ENCODE results near the gene KLF7.

The KLF7 gene

GRCh38 chr2:207088839-207089238 is 76.9 kb downstream of the KLF7 start:
- DNase-seq: no peak

DNA sequence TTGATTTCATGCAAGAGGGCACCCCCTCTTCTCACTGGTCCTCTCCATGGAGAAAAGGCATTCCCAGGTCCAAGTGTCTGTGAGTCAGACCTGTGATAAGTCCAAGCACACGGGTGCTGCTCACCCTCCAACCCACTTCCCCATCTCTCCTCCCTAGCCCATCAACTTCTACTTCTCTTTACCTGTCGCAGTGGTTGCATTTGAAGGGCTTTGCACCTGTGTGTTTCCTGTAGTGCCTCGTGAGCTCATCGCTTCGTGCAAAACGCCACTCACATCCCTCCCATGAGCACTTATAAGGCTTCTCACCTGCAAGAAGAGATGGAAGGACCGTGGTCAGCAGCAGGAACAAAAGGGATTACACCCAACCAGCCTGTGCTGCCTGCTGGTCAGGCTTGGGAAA is 77.5 kb downstream of the KLF7 start:
- no peak for DNase-seq

DNA sequence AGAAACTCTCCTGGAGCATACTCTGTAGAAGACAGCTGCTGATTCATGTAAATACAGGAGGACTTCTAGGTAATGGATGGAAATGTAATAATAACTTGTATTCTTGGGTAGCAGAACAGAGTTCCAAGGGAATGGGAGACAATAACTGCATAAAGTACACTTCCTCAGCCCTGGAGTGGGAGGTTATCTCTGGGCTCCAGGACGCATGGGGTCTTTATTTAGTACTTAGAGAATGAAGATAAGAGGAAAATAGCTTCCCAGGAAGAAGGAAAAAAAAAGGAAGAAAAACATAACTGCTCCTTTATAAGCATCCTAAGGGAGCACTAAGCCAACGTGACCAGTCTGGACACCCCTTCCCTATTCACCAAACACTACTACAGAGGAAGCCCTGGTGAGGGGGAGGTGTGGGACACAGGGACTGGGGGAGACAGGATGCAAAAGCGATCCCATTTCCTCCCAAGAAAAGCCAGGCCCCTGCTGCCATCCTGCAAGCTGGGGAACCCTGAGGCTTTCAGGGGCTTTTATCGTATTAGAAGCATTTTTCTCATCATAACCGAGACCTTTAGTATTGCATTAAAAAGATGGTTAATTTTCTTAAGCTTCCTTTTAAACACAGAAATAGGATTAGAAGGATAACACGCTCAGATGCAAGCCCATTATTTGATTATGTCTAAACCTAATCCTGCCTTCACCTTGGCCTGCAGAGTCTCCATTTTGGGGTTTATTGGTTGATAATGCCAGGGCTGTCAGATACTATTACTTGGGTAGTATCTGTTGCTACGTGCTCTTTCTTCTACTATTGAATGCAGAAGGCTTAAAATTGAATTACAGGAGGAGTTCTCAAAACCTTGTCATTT is 78.5 kb downstream of the KLF7 start:
- DNase-seq: no peak

DNA sequence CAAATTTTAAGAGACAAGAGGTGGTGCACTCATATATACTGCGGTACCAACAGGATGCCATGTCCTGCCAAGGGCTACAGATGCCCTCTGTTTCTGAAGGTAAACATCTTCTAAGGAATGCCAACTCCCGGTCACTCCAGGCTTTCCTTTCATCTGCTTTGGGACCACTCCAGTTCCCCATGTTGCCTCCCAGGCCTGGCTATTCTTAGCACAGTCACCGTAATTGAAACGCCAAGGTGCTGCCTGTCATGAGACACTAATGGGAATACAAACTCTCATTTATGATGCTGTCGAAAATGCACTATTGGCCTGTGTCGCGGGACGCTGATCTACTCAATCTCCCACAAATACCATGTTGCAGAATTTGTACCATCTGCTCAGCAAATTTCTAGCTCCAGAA is 79.6 kb downstream of the KLF7 start:
- no peak for DNase-seq

DNA sequence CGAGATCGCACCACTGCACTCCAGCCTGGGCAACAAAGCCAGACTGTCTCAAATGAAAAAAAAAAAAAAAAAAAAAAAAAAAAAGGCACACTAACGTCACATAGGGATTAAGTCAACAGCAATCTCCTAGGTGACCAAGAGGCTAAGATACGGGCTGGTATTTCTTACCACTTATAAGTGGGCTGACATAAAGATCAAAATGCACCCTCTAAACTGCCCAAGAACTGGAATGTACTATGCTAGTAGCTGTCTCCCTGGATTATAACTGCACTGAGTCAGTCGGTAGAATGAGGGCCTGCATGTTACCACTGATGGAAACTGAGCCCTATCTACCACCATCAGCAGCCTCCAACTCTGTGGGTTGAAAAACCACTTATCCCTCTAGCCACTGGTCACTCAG is 80.6 kb downstream of the KLF7 start:
- no peak for DNase-seq

- no peak for DNase-seq
Measured at GRCh38 chr2:207083361-207084110, 82.2 kb downstream of the KLF7 start.

DNA sequence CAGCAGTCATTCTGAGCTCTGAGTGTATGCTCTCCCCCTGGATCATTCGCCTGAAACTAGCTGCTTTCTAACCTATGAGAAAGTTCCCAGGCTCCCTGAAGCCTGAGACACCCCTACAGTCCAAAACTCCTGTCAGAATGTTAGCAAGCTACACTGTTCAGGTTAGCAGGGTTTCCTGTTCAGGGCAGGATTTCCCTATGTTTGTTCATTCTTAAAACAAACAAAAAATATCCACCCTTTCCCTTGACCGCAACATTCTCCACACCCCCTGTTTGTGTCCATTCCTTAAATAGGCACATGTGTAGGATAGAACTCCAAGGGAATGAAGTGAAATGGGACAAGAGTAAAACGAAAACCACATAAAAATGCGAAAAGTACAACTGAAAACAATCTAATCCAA is 83.1 kb downstream of the KLF7 start:
- DNase-seq: no peak

DNA sequence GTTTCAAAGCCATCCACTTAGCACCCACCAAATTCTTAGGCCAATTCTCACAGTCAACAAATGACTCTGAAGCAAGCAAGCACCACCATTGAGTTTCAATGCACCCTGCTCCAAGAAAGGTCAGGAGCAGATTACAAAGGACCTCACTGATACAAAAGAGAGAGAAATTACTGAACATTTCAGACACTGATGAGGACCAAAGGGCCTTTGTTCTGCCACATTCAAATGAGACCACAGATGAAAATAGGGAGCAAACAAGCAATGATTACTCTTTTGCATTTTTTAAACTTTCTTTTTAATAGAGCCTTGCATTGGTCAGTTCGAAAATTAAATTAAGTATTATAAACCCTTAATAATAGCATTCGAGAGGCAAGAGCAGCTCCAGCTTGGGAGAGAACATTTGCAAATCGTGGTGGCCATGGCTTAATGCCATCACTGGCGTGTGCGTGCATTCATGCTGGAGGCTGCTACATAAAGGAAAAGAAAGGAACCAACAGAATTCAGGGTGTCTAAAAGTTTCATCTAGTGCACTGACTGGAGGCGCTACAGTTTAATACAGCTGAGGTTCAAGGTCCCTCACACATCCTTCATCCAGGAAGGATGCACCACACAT is 87.5 kb downstream of the KLF7 start:
- no peak for DNase-seq

GRCh38 chr2:207077266-207077665 is 88.5 kb downstream of the KLF7 start:
- no peak for DNase-seq

GRCh38 chr2:207075456-207075855 is 90.3 kb downstream of the KLF7 start:
- DNase-seq: no peak

GRCh38 chr2:207073801-207074678 is 91.7 kb downstream of the KLF7 start:
- DNase-seq: peak; percentile 60

GRCh38 chr2:207073412-207073800 is 92.3 kb downstream of the KLF7 start:
- no peak for DNase-seq

DNA sequence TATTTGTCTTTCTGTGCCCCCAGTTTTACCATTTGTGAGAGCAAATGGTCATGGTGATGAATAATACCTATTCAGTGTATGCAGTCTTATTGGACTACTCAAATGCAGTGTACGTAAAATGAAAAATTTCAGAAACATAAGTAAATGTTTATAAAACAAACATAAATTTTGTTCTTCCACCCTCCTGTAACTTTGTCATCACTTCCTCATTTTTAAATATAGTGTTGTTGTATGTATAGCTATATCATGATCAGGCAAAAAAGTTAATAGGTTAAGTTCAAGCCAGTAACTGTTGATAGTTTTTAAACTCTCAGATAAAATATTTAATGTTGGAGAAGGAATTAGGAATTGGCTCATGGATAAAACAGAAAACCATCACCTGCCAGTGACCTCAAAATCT is 93.2 kb downstream of the KLF7 start:
- DNase-seq: no peak

GRCh38 chr2:207071820-207072219 is 93.9 kb downstream of the KLF7 start:
- DNase-seq: no peak

GRCh38 chr2:207067473-207067872 is 98.3 kb downstream of the KLF7 start:
- DNase-seq: no peak

DNA sequence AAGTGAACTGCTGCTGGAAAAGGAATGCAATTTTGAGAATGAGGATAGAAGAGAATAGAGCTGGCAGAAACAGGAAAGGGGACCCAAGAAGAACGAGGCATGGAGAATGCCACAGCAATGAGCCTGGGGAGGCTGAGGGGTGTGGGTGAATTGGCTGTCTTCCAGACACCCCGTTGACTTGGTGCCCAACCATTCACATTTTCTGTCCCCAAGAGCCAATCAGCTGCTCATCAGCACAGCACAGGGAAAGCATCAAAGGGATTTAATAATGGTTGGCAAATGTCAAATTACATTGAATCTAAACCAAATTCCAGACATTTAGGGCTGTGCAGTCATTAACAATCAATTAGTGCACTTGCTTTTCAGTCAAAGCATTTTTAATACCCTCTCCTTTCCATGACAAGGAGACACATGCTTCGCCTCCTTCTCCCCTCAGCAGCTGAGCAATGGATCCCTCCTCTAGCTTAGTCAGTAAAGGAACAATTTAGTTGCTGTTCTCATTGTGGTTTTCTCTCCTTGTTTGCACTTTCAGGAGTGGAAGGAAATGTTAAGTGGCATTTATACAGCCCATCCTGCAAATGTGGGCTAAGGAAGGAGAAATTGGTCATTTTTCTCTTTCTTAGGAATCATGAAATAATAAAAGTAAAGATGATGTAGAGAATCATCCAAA is 98.8 kb downstream of the KLF7 start:
- DNase-seq: no peak

DNA sequence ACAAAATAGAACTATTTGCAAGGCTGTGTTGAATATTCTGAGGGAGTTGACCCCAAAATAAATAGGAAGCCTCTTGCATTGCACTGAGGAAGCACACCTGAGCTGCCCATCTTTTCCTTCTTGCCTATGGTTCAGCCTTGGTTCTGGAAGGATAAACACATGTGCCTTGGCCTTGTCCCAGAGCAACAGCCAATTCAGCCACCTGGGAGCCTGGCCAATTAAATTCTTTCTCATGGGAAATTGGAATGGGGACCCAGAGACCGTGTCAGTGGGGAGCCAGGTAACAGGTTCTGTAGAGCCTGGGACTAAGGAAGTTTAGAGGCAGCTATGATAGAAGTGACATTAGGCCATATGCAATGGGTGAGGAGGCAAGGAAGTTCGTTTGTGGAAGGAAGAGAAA is 99.6 kb downstream of the KLF7 start:
- no peak for DNase-seq

- DNase-seq: no peak
Measured at GRCh38 chr2:207064128-207064690, 101.5 kb downstream of the KLF7 start.

GRCh38 chr2:207061181-207061580 is 104.6 kb downstream of the KLF7 start:
- no peak for DNase-seq

DNA sequence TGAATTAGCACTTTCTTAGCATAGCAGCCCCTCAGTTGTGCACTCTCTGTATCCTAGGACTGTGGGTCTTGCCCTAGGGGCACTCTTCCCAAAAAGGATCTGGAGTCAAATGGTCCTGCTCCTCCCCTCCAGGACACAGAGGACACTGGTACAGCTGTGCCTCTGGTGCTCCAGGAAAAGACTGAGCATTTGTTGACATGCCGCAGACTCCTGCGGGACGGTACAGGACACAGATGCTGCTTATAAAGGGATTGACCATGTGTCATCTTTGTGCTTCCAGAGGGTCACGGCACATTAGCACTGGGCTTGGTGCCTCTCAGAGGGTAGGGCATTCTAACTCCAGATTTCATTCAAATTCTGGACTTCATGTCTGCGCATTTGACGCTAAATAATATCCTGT is 110.5 kb downstream of the KLF7 start:
- DNase-seq: no peak

DNA sequence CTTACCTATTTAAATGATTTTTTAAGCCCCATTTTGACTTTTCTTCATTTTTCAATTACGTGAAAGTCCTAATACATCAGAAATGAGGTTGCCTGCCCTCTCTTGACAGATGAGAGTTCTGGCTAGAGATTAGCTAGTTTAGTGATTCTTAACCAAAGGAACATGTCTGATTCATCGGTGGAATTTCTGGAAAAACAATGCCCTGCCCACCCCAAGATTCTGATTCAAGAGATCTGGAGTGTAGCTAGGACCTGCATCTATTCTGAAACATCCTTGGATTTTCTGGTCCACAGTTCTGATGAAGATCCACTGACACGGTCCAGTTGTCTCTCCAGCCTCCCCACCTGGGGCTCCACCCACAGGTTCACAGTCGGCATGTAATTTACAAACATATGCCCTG is 111.2 kb downstream of the KLF7 start:
- no peak for DNase-seq

- peak; percentile 55 for DNase-seq
Measured at GRCh38 chr2:207051385-207051965, 114.3 kb downstream of the KLF7 start.

Measured in suppressor macrophage treated with lipopolysaccharide for 4 hours (primary cell).